DLD1 (cell line): ENCODE measurements around the gene VPS26A.
"Not testable (repeated sequence)": the region's sequence is repeated elsewhere in the genome, so short reads cannot be mapped to it uniquely, and the experiment has no call there.

Experiments used
- in situ Hi-C: cut with HindIII; loops from 2 replicates; pipeline ENCODE4 v1.10.0; 2017; ENCODE audit warnings: low sequenced_read_pairs

Gene VPS26A

GRCh38 chr10:69175326-69175725 is 51.3 kb downstream of the VPS26A start:
- in situ Hi-C loops = not testable (repeated sequence)

GRCh38 chr10:69176823-69177222 is 52.8 kb downstream of the VPS26A start:
- in situ Hi-C loops = no loop called here

GRCh38 chr10:69179089-69179742 is 55.2 kb downstream of the VPS26A start:
- in situ Hi-C loops = no loop called here

- in situ Hi-C loops = no loop called here
Measured at GRCh38 chr10:69179743-69180524, 56.0 kb downstream of the VPS26A start, which contains the start of gene SUPV3L1. Gene SUPV3L1, plus strand, starts transcription at chr10:69180234. Its CDS starts 58 bp downstream, at chr10:69180292.

GRCh38 chr10:69180525-69181204 is 56.7 kb downstream of the VPS26A start:
- in situ Hi-C loops = no loop called here

GRCh38 chr10:69181433-69181832 is 57.5 kb downstream of the VPS26A start:
- in situ Hi-C loops = no loop called here

GRCh38 chr10:69182005-69182404 is 58.0 kb downstream of the VPS26A start:
- in situ Hi-C loops = no loop called here

- in situ Hi-C loops = no loop called here
Measured at GRCh38 chr10:69186524-69186923, 62.5 kb downstream of the VPS26A start.

GRCh38 chr10:69201045-69201444 is 77.1 kb downstream of the VPS26A start:
- in situ Hi-C loops = no loop called here

GRCh38 chr10:69202332-69202731 is 78.4 kb downstream of the VPS26A start:
- in situ Hi-C loops = no loop called here

- in situ Hi-C loops = no loop called here
Measured at GRCh38 chr10:69208761-69209160, 84.8 kb downstream of the VPS26A start.

GRCh38 chr10:69209787-69210484 is 86.0 kb downstream of the VPS26A start:
- in situ Hi-C loops = no loop called here

- in situ Hi-C loops = no loop called here
Measured at GRCh38 chr10:69211104-69211503, 87.1 kb downstream of the VPS26A start.

- in situ Hi-C loops = no loop called here
Measured at GRCh38 chr10:69211524-69211923, 87.5 kb downstream of the VPS26A start.

GRCh38 chr10:69213591-69214311 is 89.8 kb downstream of the VPS26A start:
- in situ Hi-C loops = no loop called here

- in situ Hi-C loops = no loop called here
Measured at GRCh38 chr10:69214666-69215131, 90.7 kb downstream of the VPS26A start.

GRCh38 chr10:69215405-69216171 is 91.6 kb downstream of the VPS26A start:
- in situ Hi-C loops = no loop called here

GRCh38 chr10:69216577-69217118 is 92.7 kb downstream of the VPS26A start:
- in situ Hi-C loops = no loop called here

GRCh38 chr10:69217119-69217754 is 93.3 kb downstream of the VPS26A start:
- in situ Hi-C loops = no loop called here
